ENCODE results near the gene ZC3HAV1.
A peak's percentile ranks its signal among the peaks of the same experiment; 100 is the strongest.
"Not testable (repeated sequence)": the region's sequence is repeated elsewhere in the genome, so short reads cannot be mapped to it uniquely, and the experiment has no call there.

The ZC3HAV1 gene

GRCh38 chr7:139131601-139132041 lies 22.1 kb upstream of the ZC3HAV1 start:
- TF ChIP-seq, protein P1, sequence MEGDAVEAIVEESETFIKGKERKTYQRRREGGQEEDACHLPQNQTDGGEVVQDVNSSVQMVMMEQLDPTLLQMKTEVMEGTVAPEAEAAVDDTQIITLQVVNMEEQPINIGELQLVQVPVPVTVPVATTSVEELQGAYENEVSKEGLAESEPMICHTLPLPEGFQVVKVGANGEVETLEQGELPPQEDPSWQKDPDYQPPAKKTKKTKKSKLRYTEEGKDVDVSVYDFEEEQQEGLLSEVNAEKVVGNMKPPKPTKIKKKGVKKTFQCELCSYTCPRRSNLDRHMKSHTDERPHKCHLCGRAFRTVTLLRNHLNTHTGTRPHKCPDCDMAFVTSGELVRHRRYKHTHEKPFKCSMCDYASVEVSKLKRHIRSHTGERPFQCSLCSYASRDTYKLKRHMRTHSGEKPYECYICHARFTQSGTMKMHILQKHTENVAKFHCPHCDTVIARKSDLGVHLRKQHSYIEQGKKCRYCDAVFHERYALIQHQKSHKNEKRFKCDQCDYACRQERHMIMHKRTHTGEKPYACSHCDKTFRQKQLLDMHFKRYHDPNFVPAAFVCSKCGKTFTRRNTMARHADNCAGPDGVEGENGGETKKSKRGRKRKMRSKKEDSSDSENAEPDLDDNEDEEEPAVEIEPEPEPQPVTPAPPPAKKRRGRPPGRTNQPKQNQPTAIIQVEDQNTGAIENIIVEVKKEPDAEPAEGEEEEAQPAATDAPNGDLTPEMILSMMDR (IDR thresholded peaks at IDR 0.05; ENCODE audit: control insufficient read depth, extremely low read depth, insufficient read depth), result no peak
- no peak for DNase-seq (ENCODE audit: low read depth)
- H3K4me3 ChIP-seq (ENCODE audit: low read depth, low read length), result no peak overlapping the region

GRCh38 chr7:139129814-139130213 lies 20.3 kb upstream of the ZC3HAV1 start:
- not testable (repeated sequence) for H3K4me3 ChIP-seq (ENCODE audit: low read depth, low read length); DNase-seq (ENCODE audit: low read depth)

- H3K4me3 ChIP-seq (ENCODE audit: low read depth, low read length), result no peak overlapping the region
- DNase-seq (ENCODE audit: low read depth), result no peak
- TF ChIP-seq, protein P1 (IDR thresholded peaks at IDR 0.05; ENCODE audit: control insufficient read depth, extremely low read depth, insufficient read depth), result peak; percentile 18; the same call in 1 of the 2 replicates
Observed at GRCh38 chr7:139127648-139128047, 18.1 kb upstream of the ZC3HAV1 start.

DNA sequence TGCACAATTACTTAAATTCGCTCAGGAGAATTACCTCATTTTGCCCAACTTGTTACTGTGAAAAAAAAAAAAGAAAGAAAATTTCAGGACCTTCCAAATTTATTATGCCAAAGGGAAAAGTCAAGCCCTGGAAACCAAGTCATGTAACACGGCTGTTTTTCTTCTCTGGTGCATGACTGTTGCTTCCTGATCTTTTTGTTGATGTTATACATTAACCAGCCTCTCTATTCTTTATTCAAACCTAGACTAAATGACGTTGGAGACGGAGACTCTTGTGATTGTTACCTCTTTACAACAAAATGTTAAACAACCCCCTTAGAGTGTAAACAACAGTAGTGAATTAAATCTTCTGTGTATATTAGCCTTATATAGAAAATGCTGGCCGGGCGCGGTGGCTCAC lies 16.1 kb upstream of the ZC3HAV1 start:
- no peak overlapping the region for H3K4me3 ChIP-seq (ENCODE audit: low read depth, low read length)
- TF ChIP-seq, protein P1 (IDR thresholded peaks at IDR 0.05; ENCODE audit: control insufficient read depth, extremely low read depth, insufficient read depth), result no peak
- DNase-seq (ENCODE audit: low read depth), result no peak

DNA sequence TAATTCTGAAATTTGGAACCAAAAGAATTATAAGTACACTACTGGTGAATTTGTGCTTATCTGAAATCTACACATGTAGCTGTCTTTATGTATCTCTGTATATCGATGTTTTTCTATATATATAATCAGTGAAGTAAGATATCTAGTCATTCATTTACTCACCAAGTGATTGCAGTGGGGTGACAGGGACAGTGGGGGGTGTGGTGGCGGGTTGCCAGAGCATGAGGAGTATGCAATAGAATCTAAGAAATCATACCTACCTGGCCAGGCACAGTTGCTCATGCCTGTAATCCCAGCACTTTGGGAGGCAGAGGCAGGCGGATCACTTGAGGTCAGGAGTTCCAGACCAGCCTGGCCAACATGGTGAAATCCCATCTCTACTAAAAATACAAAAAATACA lies 15.5 kb upstream of the ZC3HAV1 start:
- not testable (repeated sequence) for DNase-seq (ENCODE audit: low read depth); H3K4me3 ChIP-seq (ENCODE audit: low read depth, low read length)

GRCh38 chr7:139124084-139124914 lies 14.8 kb upstream of the ZC3HAV1 start:
- no peak overlapping the region for H3K4me3 ChIP-seq (ENCODE audit: low read depth, low read length)
- TF ChIP-seq, protein P1 (IDR thresholded peaks at IDR 0.05; ENCODE audit: control insufficient read depth, extremely low read depth, insufficient read depth), result no peak
- no peak for DNase-seq (ENCODE audit: low read depth)

DNA sequence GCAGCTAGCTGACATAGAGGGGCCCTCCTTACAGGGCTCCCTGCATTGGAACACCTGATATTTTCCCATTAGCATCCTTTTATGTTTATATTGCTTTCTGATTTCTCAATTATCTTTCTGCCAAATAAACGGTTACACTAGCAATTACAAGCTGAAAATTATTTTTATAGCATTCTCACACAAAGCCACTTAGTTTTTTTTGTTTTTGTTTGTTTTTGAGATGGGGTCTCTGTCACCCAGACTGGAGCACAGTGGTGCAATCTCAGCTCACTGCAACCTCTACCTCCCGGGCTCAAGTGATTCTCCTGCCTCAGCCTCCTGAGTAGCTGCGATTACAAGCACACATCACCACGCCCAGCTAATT lies 9.9 kb upstream of the ZC3HAV1 start:
- H3K4me3 ChIP-seq (ENCODE audit: low read depth, low read length), result no peak overlapping the region
- TF ChIP-seq, protein P1 (IDR thresholded peaks at IDR 0.05; ENCODE audit: control insufficient read depth, extremely low read depth, insufficient read depth), result no peak
- DNase-seq (ENCODE audit: low read depth), result no peak

DNA sequence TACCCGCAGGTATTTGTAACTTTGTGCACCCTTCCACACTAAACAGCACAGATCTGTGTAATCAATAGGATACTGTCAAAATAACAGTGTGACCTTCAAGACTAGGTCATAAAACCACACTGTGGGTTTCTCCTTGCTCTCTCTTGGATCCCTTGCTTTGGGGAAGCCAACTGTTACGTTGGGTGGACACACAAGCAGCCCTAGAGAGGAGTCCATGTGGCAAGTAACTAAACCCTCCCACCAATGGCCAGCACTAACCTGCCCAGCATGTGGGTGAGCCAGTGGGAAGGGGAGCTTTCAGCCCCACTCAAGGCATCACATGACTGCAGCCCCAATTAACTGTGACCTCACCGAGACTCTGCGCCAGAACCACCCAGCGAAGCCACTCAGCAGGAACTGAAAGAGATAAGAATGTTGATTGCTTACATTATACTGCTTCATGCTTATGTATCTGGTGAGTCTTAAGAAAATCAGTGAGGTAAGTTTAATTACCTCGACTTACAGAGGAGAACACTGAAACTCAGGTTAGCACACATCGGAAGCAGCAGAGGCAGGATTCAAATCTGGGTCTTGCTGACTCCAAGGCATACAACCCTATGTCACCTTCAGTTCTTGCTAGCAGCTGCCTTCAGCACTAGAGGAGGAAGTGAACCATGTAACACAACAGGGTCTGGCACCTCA lies 9.4 kb upstream of the ZC3HAV1 start:
- TF ChIP-seq, protein P1 (IDR thresholded peaks at IDR 0.05; ENCODE audit: control insufficient read depth, extremely low read depth, insufficient read depth), result no peak
- DNase-seq (ENCODE audit: low read depth), result no peak
- no peak overlapping the region for H3K4me3 ChIP-seq (ENCODE audit: low read depth, low read length)
